ENCODE results near the gene CD99L2. TPM values are rescaled to one million over a fixed set of nuclear protein-coding genes. Genes with fewer than 3 reads are reported as not detected.

CD99L2 gene
- total RNA-seq, 2 donors from 2014 or later: 22.1 to 28.7 TPM

DNA sequence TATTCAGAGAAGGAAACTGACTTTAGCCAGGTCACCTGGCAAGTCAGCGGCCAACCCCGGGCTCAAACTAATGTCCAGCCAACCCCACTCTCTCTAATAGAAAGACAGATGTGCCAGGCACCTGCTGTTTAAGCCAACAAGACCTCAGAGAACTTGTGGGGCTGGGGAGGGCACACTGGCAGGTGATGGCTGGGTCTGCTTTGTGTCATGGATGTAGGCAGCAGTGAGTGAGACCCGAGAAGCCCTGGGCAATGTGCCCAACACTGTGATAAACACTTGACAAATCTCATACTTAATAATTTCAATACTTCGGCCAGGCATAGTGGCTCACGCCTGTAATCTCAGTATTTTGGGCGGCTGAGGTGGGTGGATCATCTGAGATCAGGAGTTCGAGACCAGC lies 9.0 kb upstream of the CD99L2 start:
- no peaks in the 10 kb centered on the region for H3K27me3 ChIP-seq
- 62 to 83% methylated on average over 2 to 7 of the region's 7 CpGs for WGBS, 2 donors

DNA sequence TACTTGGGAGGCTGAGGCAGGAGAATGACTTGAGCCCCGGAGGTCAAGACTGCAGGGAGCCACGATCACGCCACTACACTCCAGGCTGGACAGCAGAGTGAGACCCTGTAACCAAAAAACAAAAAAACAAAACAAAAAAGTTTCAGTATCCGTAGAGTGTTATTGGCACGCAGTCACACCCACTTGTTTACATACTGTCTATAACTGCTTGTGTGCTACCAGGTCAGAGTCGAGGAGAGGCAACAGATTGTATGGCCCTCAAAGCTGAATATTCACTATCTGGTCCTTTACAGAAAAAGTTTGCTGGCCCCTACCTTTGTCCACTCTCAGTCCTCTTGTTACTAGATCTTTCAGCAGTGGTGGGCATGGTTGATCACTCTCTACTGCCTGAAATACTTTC lies 8.2 kb upstream of the CD99L2 start:
- Histone ChIP-seq H3K9me3 (no peaks in the 10 kb centered on the region), H3K27me3 (no peaks in the 10 kb centered on the region), H3K36me3 (replicated peaks in 1 of 2; ENCODE audit: insufficient read depth in 1 of 2, low read depth in 2 of 2) (no peaks in the 10 kb centered on the region), H3K4me3 (no peak overlapping the region), H3K27ac (no peak overlapping the region), H3K4me1 (no peaks in the 10 kb centered on the region)
- ATAC-seq: no peak
- WGBS, 2 donors: 71 to 86% methylated on average over 4 to 6 of the region's 6 CpGs
- intact Hi-C loops (cut with DNase I): loop anchor here (10.0 kb wide), 1 partner anchor 78 kb away; the partner anchor contains the start of gene HMGB3
- no peak for DNase-seq
- TF ChIP-seq POLR2A (IDR thresholded peaks at IDR 0.05): no peak
- TF ChIP-seq, protein P1, sequence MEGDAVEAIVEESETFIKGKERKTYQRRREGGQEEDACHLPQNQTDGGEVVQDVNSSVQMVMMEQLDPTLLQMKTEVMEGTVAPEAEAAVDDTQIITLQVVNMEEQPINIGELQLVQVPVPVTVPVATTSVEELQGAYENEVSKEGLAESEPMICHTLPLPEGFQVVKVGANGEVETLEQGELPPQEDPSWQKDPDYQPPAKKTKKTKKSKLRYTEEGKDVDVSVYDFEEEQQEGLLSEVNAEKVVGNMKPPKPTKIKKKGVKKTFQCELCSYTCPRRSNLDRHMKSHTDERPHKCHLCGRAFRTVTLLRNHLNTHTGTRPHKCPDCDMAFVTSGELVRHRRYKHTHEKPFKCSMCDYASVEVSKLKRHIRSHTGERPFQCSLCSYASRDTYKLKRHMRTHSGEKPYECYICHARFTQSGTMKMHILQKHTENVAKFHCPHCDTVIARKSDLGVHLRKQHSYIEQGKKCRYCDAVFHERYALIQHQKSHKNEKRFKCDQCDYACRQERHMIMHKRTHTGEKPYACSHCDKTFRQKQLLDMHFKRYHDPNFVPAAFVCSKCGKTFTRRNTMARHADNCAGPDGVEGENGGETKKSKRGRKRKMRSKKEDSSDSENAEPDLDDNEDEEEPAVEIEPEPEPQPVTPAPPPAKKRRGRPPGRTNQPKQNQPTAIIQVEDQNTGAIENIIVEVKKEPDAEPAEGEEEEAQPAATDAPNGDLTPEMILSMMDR (IDR thresholded peaks at IDR 0.05): no peak

More for the DNA sequence above, 9.0 kb upstream of the CD99L2 start:
- H3K9me3 ChIP-seq: no peaks in the 10 kb centered on the region
- H3K4me1 ChIP-seq: no peaks in the 10 kb centered on the region
- TF ChIP-seq, protein P1 (IDR thresholded peaks at IDR 0.05): no peak
- no peak for TF ChIP-seq POLR2A (IDR thresholded peaks at IDR 0.05)
- ATAC-seq (no peak), DNase-seq (no peak)
- intact Hi-C loops (cut with DNase I): loop anchor here (10.0 kb wide), 1 partner anchor 77 kb away; the partner anchor contains the start of gene HMGB3
- H3K27ac ChIP-seq: no peak overlapping the region
- H3K36me3 ChIP-seq (replicated peaks in 1 of 2; ENCODE audit: insufficient read depth in 1 of 2, low read depth in 2 of 2): no peaks in the 10 kb centered on the region
- H3K4me3 ChIP-seq: no peak overlapping the region

DNA sequence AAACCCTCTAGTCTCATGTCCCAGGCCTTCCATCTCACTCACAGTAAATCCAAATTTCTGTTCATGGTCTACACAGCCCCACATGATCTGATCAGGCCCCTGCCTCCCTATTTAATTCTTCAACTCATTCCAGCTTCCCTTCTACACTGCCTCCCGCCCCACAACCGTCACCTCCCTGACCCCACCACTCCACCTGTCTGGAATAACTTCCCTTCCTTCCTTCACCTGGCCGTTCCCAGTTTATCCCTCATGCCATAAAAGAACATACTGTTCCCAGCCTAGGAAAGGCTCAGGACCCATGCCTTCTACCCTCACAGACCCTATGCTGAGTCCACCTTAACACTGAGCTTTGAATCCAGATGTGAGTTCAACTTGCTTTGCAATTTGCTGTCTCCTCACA lies 6.8 kb upstream of the CD99L2 start:
- DNase-seq (no peak), ATAC-seq (no peak)
- no peaks in the 10 kb centered on the region for H3K4me1 ChIP-seq
- H3K27me3 ChIP-seq: no peaks in the 10 kb centered on the region
- WGBS, 2 donors: 79 to 80% methylated on average over 3 of the region's 3 CpGs
- intact Hi-C loops (cut with DNase I): loop anchor here (10.0 kb wide), 1 partner anchor 80 kb away; the partner anchor contains the start of gene HMGB3
- no peak overlapping the region for H3K27ac ChIP-seq
- no peaks in the 10 kb centered on the region for H3K9me3 ChIP-seq
- TF ChIP-seq POLR2A (IDR thresholded peaks at IDR 0.05): no peak
- TF ChIP-seq, protein P1 (IDR thresholded peaks at IDR 0.05): no peak
- no peaks in the 10 kb centered on the region for H3K36me3 ChIP-seq (replicated peaks in 1 of 2; ENCODE audit: insufficient read depth in 1 of 2, low read depth in 2 of 2)
- H3K4me3 ChIP-seq: no peak overlapping the region

DNA sequence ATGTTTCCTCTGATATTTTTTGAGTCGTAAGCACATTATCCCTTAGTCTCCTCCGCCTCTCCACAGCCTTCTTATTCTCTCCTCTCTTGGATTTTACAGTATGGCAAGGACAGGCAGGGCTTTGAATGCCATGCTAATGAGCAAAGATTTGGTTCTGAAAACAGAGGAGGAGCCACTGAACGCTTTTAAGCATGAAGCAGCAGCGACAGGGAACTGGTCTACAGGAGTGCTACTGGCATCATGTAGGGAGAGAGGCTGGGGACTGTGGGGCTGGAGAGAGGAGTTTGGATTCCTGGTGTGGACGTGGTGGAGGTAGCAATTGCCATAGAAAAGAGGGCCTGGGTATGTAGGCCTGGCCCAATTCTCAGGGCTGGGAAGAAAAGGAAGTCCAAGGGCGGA lies 4.6 kb upstream of the CD99L2 start:
- TF ChIP-seq, protein P1 (IDR thresholded peaks at IDR 0.05): no peak
- TF ChIP-seq POLR2A (IDR thresholded peaks at IDR 0.05): no peak
- H3K27me3 ChIP-seq: no peaks in the 10 kb centered on the region
- no peaks in the 10 kb centered on the region for H3K9me3 ChIP-seq
- ATAC-seq (no peak), DNase-seq (no peak)
- 73% methylated on average over 5 to 6 of the region's 6 CpGs for WGBS, 2 donors
- no peaks in the 10 kb centered on the region for H3K4me1 ChIP-seq
- intact Hi-C loops (cut with DNase I): loop anchor here (10.0 kb wide), 1 partner anchor 82 kb away; the partner anchor contains the start of gene HMGB3
- H3K4me3 ChIP-seq: no peak overlapping the region
- H3K27ac ChIP-seq: no peak overlapping the region
- no peaks in the 10 kb centered on the region for H3K36me3 ChIP-seq (replicated peaks in 1 of 2; ENCODE audit: insufficient read depth in 1 of 2, low read depth in 2 of 2)
